GM19240 (cell line): ENCODE results near the gene DNAAF3.
A peak's percentile ranks its signal among the peaks of the same experiment; 100 is the strongest.

Source experiments
- DNase-seq: peaks from one replicate; pipeline ENCODE4 v3.0.0; 2011; ENCODE audit warnings: low spot score; ENCODE audit not compliant: insufficient read length

Gene DNAAF3

GRCh38 chr19:55116859-55117662 is 49.4 kb downstream of the DNAAF3 start, which contains the start of gene PPP1R12C:
PPP1R12C (minus strand) TSS chr19:55117637; CDS start chr19:55117543, 94 bp downstream.
- DNase-seq, result no peak

DNA sequence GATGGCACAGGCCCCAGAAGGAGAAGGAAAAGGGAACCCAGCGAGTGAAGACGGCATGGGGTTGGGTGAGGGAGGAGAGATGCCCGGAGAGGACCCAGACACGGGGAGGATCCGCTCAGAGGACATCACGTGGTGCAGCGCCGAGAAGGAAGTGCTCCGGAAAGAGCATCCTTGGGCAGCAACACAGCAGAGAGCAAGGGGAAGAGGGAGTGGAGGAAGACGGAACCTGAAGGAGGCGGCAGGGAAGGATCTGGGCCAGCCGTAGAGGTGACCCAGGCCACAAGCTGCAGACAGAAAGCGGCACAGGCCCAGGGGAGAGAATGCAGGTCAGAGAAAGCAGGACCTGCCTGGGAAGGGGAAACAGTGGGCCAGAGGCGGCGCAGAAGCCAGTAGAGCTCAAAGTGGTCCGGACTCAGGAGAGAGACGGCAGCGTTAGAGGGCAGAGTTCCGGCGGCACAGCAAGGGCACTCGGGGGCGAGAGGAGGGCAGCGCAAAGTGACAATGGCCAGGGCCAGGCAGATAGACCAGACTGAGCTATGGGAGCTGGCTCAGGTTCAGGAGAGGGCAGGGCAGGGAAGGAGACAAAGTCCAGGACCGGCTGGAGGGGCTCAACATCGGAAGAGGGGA is 50.1 kb downstream of the DNAAF3 start:
- peak; percentile 81 for DNase-seq

GRCh38 chr19:55115446-55116065 is 50.9 kb downstream of the DNAAF3 start:
- no peak for DNase-seq

GRCh38 chr19:55114566-55115145 is 51.8 kb downstream of the DNAAF3 start:
- no peak for DNase-seq

DNA sequence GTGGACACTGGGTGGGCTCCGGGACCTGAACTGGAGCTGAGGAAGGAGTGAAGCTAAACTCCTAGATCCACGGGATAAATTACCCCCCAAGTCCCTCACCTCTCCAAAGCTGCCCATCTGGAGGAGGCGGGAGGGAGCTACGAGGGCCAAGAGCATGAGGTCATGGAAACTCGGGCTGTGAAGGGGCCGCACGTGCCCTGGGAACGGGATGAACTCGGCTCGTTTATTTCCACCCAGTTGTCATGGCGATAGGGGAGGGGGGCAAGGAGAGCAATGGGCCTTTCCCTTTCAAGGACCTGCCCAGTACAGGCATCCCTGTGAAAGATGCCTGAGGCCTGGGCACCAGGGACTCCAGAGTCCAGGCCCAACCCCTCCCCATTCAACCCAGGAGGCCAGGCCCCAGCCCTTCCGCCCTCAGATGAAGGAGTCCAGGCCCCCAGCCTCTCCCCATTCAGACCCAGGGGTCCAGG is 52.8 kb downstream of the DNAAF3 start:
- no peak for DNase-seq

DNA sequence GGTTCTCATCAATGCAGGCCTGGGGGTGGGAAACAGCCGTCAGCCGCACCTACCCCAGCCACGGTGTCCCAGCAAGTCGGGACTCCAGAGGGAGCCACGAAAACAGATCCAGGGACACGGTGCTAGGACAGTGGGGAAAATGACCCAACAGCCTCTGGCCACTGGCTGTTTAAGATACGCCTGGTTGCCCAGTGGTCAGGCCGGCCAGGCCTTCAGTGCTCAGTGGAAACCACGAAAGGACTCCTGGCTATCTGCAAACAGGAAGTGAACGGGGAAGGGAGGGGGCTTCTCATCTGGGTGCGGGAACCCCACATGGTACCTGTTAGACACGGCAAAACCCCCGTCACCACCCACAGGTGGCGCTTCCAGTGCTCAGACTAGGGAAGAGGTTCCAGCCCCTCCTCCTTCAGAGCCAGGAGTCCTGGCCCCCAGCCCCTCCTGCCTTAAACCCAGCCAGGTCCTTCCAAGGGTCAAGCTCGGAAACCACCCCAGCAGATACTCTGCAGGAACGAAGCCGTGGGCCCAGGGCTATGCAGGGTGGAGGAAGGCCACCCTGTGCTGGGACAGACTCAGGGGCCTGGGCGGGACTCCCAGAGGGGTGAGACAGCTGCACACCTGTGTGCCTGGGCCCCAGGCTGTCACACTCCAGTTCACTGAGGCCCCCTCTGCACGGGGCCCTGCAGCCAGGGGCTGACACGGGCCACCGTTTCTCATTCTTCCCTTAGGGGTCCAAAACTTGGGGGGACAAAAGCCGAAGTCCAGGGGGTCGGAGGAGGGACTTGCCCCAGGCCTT is 53.4 kb downstream of the DNAAF3 start:
- peak; percentile 0 for DNase-seq

DNA sequence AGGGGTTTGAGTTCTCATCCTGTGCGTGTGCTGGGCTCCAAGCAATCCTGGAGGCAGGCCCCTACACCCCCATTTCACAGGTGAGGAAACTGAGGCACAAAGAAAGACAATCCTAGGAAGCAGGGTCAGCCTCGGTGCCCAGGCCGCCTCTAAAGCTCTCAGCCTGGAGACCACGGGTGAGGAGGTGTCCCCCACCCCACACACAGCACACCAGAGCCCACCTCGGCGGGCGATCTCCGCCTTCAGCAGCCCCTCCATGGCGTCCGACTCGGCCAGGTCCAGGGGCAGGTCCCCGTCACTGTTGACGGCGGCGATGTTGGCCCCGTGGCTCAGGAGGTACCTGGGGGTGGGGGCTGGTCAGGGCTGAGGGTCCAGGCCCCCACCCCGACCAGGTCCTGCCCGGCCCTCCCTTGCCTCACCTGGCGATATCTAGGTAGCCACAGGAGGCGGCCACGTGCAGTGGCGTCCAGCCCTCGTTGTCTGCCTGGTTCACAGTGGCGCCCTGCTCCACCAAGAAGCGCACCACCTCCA is 54.1 kb downstream of the DNAAF3 start:
- DNase-seq, result no peak

DNA sequence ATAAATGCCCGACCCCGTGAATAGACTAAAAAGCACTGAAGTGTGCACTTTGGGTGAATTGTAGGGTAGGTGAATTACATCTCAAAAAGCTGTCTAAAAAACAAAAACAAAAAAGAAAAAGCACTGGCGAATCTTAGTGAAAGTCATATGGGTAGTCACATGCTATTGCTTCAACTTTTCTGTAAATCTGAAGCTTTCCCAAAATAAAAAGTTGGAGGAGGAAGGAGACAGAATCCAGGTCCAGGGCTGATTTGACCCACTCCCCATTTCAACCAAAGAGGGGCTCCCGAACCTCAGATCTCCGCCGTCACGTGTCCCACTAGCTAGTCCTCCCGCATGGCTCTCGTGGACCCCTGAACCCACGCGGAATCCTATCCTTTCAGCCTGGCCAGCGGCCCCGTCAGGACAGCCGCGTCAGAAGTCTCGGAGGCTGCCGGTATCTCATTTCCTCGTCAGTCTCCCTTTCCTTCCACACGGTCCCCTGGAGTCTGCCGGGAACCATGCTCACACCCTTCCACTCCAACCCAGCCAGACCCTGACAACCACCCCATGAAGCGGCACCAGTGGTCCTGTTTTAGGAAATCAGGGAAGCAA is 55.1 kb downstream of the DNAAF3 start:
- DNase-seq, result no peak

GRCh38 chr19:55109527-55110291 is 56.7 kb downstream of the DNAAF3 start:
- no peak for DNase-seq
